HG02642 (cell line): ENCODE results near the gene DBR1.
"Not testable (repeated sequence)": the region's sequence is repeated elsewhere in the genome, so short reads cannot be mapped to it uniquely, and the experiment has no call there.

ENCODE experiments used
- ATAC-seq: cut with Tn5 transposase; IDR thresholded peaks from one replicate; pipeline ENCODE4 v1.9.1; 2021; ENCODE audit warnings: mild to moderate bottlenecking; ENCODE audit not compliant: unreplicated experiment, poor library complexity

Gene DBR1

GRCh38 chr3:138187296-138188012 lies 12.7 kb upstream of the DBR1 start, which contains the start of gene ARMC8:
TSS of gene ARMC8 (plus strand) at chr3:138187301. CDS start at chr3:138187555, 254 bp downstream.
- peak; percentile 71 for ATAC-seq

GRCh38 chr3:138186803-138187295 lies 12.1 kb upstream of the DBR1 start:
- peak; percentile 94 for ATAC-seq

DNA sequence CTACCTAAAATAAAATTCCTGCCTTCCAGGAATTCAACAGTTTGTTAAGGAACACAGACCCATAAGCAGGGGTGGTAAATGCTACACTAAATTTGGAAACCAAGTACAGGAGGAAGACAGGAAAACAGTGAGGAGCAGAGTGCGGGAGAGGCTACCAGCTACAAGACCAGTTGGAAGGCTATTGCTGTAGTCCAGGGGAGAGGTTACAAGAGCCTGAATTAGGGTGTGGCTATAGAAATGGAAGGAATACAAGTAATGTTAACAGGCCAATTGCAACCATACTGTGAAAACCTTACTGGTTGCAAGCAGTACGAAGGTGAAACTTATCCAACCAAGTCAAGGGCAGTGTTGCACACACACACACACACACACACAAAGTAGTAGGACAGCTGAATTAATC lies 11.5 kb upstream of the DBR1 start:
- no peak for ATAC-seq

DNA sequence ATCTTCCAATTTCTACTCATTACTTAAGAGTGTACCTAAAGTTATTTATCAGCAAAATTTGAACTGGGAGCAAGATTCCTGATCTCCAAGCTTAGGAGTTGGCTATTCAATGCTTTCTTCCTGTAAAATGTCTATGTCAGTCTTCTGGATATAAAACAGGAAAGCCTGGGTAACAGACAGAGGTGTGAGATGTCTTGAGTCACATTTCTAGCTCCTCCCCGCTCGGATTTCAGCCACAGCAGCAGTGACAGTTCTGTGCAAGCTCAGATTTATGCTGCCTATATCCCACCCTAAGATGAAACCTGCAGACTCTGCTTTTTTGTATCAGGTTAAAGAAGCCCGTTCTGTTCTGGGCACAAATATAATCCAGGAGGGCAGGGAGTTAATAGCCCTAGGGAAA lies 10.3 kb upstream of the DBR1 start:
- ATAC-seq, result no peak

- no peak for ATAC-seq
These were observed 5.8 kb upstream of the DBR1 start for GRCh38 chr3:138180375-138181029.

DNA sequence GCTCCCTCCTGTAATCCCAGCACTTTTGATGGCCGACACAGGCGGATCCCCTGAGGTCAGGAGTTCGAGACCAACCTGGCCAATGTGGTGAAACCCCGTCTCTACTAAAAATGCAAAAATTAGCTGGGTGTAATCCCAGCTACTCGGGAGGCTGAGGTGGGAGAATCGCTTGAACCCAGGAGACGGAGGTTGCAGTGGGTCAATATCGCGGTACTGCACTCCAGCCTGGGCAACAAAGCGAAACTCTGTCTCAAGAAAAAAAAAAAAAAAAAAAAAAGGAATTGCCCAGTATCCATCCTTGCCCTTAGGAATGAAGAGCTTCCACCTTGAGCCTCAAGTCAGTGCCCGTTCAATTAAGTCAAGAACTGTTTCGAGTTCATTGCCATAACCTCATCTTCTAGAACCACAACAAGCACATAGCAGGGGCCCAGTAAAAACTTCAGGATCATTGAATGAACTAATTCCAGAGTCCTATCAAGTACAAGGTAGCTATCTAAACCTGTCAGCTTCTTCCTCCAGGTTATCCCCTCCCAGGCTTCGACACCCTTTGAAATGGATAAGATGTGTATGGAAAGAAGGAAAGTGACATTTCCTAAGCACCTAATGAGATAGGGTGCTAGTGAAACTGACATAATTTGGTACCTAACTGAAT lies 826 bp downstream of the DBR1 start:
- no peak for ATAC-seq

GRCh38 chr3:138172625-138173024 lies 2.1 kb downstream of the DBR1 start:
- no peak for ATAC-seq

DNA sequence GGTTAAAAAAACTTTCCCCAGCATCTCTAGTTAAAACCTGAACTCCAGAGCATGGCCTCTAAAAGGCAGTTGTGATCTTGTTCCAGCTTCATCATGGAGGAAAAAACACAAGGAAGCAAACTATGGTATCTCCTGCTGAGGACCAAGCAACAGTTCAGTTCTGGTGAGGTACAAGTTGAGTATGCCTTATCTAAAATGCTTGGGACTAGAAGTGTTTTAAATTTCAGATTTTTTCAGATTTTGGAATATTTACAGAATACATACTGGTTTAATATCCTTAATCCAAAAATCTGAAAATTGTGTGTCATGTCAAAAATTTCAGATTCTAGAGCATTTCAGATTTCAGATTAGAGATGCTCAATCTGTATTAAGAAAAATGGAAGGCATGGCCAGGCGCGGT lies 9.7 kb downstream of the DBR1 start:
- ATAC-seq, result no peak

DNA sequence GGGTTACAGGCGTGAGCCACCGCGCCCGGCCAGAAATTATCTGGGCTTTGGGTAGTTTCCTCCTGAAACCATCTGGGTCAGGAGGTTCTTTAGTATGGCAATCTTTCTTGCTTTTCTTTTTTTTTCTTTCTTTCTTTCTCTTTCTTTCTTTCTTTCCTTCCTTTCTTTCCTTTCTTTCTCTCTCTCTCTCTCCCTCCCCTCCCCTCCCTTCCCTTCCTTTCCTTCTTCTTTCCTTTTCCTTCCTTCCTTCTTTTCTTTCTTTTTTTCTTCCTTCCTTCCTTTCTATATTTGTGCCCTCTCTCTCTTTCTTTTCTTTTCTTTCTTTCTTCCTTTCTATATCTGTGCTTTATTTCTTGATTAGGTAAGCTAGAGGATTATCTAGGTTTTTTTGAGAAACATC lies 17.0 kb downstream of the DBR1 start:
- ATAC-seq, result no peak

DNA sequence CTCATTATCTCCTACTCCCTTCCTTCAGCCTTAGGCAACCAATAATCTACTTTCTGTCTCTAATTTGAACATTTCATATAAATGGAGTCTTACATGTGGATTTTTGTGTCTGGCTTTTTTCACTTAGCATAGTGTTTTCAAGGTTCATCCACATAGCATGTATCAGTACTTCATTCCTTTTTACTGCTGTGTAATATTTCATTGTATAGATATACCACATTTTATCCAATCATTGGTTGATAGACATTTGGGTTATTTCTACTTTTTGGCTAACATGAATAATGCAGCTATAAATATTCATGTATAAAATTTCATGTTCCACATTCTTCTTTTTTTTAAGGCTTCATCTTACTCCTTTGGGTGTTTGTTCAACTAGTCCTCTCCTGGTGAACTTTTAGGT lies 20.2 kb downstream of the DBR1 start:
- no peak for ATAC-seq

DNA sequence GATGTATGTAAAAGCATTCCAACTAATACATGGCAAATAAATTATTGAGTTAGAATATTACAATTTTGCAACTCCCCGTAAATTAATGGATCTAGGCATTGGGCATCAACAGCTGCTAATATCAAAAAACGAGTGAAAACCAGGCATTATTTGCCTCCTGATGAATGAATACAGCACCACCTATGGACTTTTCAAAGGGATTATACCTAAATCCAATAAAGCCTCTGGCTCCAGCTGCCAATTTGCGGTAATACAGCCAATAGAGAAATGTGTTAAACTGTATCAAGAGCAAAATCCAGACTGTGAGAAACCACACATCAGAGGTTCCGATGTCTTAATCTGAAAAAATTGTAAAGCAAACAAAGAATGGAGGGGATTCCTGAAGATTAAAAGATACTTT lies 26.2 kb downstream of the DBR1 start:
- no peak for ATAC-seq

GRCh38 chr3:138142181-138142580 lies 32.5 kb downstream of the DBR1 start:
- not testable (repeated sequence) for ATAC-seq

GRCh38 chr3:138140940-138141339 lies 33.8 kb downstream of the DBR1 start:
- ATAC-seq, result no peak

GRCh38 chr3:138139691-138140090 lies 35.0 kb downstream of the DBR1 start:
- no peak for ATAC-seq

DNA sequence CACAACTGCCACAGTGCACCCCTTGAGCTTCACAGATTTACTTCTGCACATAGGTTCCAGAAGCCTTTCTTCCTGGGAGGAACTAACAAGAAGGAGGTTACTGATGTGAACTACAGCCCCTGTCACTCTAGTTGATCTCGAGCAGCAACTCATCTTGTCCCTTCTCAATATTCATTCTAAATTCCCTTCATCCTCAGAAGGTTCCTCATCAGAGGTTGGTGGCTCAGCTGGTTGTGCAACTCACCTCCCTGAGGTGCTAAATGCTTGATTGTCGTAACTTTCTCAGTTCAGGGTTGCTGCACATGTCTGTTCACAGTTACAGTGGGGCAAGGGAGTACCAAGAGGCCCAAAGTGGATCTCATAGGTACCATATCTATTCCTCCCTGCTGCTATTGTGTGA lies 36.9 kb downstream of the DBR1 start:
- no peak for ATAC-seq

- no peak for ATAC-seq
These were observed 38.5 kb downstream of the DBR1 start for GRCh38 chr3:138136201-138136600.

DNA sequence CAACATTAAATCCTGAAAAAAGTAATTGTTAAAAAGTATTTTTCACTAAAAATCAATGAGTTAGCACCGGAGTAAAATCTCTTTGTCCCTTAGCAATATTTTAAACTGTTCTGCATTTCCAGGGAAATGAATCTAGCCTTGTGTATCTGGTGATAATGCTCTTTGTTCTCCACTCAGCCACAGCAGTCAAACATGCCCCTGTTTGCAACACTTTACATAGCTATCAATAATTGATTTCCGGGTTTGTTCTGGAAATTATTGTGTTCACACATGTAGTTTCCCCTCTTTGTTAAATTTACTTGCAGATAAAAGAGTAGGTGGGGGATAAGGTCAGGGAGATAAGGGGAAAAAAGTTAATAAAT lies 38.9 kb downstream of the DBR1 start:
- ATAC-seq, result no peak

GRCh38 chr3:138135146-138135832 lies 39.4 kb downstream of the DBR1 start:
- ATAC-seq, result no peak

DNA sequence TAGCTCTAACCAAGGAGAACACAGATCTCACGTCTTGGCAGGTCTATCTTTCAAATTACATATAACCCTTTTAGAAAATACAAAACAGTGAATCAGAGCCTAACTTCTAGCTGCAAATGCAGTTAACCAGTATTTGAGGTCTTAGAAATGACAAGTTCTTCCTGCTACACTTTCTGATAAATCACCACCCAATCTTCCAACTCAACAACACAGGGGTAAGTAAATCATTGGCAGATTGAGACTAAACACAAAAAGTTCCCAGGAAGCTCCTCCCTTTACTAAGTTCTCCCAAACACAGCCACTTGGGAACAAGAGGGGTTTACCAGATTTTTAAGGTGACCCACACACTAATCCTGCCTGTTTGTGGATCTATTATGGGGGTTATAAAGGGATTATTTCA lies 42.5 kb downstream of the DBR1 start, which contains the start of gene A4GNT:
A4GNT (minus strand) TSS at position 152 of the 400 bp plus-strand sequence. CDS start 1,134 bp downstream, outside the sequence.
- no peak for ATAC-seq

GRCh38 chr3:138127636-138128365 lies 46.9 kb downstream of the DBR1 start:
- ATAC-seq, result no peak
